ENCODE results near the gene ANKIB1. TPM values are rescaled to one million over a fixed set of nuclear protein-coding genes. Genes with fewer than 3 reads are reported as not detected.
A peak's percentile ranks its signal among the peaks of the same experiment; 100 is the strongest.
"Not testable (repeated sequence)": the region's sequence is repeated elsewhere in the genome, so short reads cannot be mapped to it uniquely, and the experiment has no call there.

ANKIB1 gene
- total RNA-seq, 1 donor from 2014 or later, result 52.1 TPM

GRCh38 chr7:92404170-92404614, 158.4 kb downstream of the ANKIB1 start:
- no peaks in the 10 kb centered on the region for H3K9me3 ChIP-seq (ENCODE audit: low read depth)
- no peaks in the 10 kb centered on the region for H4K20me1 ChIP-seq (ENCODE audit: low read depth)
- no peaks in the 10 kb centered on the region for H3K79me2 ChIP-seq (ENCODE audit: low read depth)
- Mint-ChIP-seq H3K4me1 (peaks cover 3% of the 10 kb centered on the region), H3K36me3 (peaks cover 2% of the 10 kb centered on the region), H3K27ac (no peak overlapping the region), H3K4me3 (no peak overlapping the region), H3K9me3 (no peaks in the 10 kb centered on the region), H3K27me3 (ENCODE audit: insufficient read depth, low read depth) (no peaks in the 10 kb centered on the region)
- DNase-seq (ENCODE audit: low spot score), result peak; percentile 43
- no peak overlapping the region for H3K4me3 ChIP-seq
- peak; percentile 36 for TF ChIP-seq CTCF (IDR thresholded peaks at IDR 0.05)
- TF ChIP-seq EZH2 (IDR thresholded peaks at IDR 0.05), result no peak
- no peak for TF ChIP-seq EZH2phosphoT487 (IDR thresholded peaks at IDR 0.05)
- peaks cover 26% of the 10 kb centered on the region for H3F3A ChIP-seq (ENCODE audit: low read depth)
- H3K36me3 ChIP-seq, result peaks cover 6% of the 10 kb centered on the region
- H3K27me3 ChIP-seq, result no peaks in the 10 kb centered on the region
- peaks cover 27% of the 10 kb centered on the region for H3K4me1 ChIP-seq
- H3K4me2 ChIP-seq, result no peak overlapping the region
- H2AFZ ChIP-seq (replicated peaks), result no peak overlapping the region
- no peak overlapping the region for H3K9ac ChIP-seq
- peak overlapping the region; percentile 19 for H3K27ac ChIP-seq

GRCh38 chr7:92409357-92409756, 163.6 kb downstream of the ANKIB1 start:
- Mint-ChIP-seq H3K36me3 (no peaks in the 10 kb centered on the region), H3K4me1 (peaks cover 3% of the 10 kb centered on the region), H3K4me3 (no peak overlapping the region), H3K9me3 (no peaks in the 10 kb centered on the region), H3K27me3 (ENCODE audit: insufficient read depth, low read depth) (peaks cover 5% of the 10 kb centered on the region), H3K27ac (no peak overlapping the region)
- no peaks in the 10 kb centered on the region for H3K79me2 ChIP-seq (ENCODE audit: low read depth)
- H3K4me3 ChIP-seq, result no peak overlapping the region
- H3K9ac ChIP-seq, result no peak overlapping the region
- H3K4me1 ChIP-seq, result peaks cover 11% of the 10 kb centered on the region
- TF ChIP-seq EZH2 (IDR thresholded peaks at IDR 0.05) (no peak), EZH2phosphoT487 (IDR thresholded peaks at IDR 0.05) (no peak), CTCF (IDR thresholded peaks at IDR 0.05) (no peak)
- DNase-seq (ENCODE audit: low spot score), result no peak
- peaks cover 4% of the 10 kb centered on the region for H3F3A ChIP-seq (ENCODE audit: low read depth)
- H4K20me1 ChIP-seq (ENCODE audit: low read depth), result no peaks in the 10 kb centered on the region
- H3K36me3 ChIP-seq, result no peaks in the 10 kb centered on the region
- H3K4me2 ChIP-seq, result no peak overlapping the region
- H2AFZ ChIP-seq (replicated peaks), result no peak overlapping the region
- H3K27ac ChIP-seq, result no peak overlapping the region
- no peaks in the 10 kb centered on the region for H3K27me3 ChIP-seq
- no peaks in the 10 kb centered on the region for H3K9me3 ChIP-seq (ENCODE audit: low read depth)

- H3K9me3 ChIP-seq (ENCODE audit: low read depth); H3K27ac ChIP-seq; H3K27me3 Mint-ChIP-seq (ENCODE audit: insufficient read depth, low read depth); H2AFZ ChIP-seq (replicated peaks); H3K27ac Mint-ChIP-seq; H4K20me1 ChIP-seq (ENCODE audit: low read depth); H3K4me3 ChIP-seq; H3F3A ChIP-seq (ENCODE audit: low read depth); H3K9ac ChIP-seq; H3K9me3 Mint-ChIP-seq; H3K36me3 ChIP-seq; H3K4me2 ChIP-seq; H3K36me3 Mint-ChIP-seq; H3K4me1 Mint-ChIP-seq; H3K27me3 ChIP-seq; H3K4me3 Mint-ChIP-seq; H3K79me2 ChIP-seq (ENCODE audit: low read depth); DNase-seq (ENCODE audit: low spot score): not testable (repeated sequence)
- H3K4me1 ChIP-seq, result peaks cover 11% of the 10 kb centered on the region
These were observed 164.4 kb downstream of the ANKIB1 start for GRCh38 chr7:92410162-92410561.

- peaks cover 5% of the 10 kb centered on the region for H3K27me3 Mint-ChIP-seq (ENCODE audit: insufficient read depth, low read depth)
- peaks cover 8% of the 10 kb centered on the region for H3K4me1 ChIP-seq
- no peaks in the 10 kb centered on the region for H3K9me3 ChIP-seq (ENCODE audit: low read depth)
- H3K79me2 ChIP-seq (ENCODE audit: low read depth), result no peaks in the 10 kb centered on the region
- H3K4me1 Mint-ChIP-seq, result peaks cover 2% of the 10 kb centered on the region
- DNase-seq (ENCODE audit: low spot score), result no peak
- H3K27me3 ChIP-seq, result no peaks in the 10 kb centered on the region
- H3K9me3 Mint-ChIP-seq, result no peaks in the 10 kb centered on the region
- H3K36me3 ChIP-seq, result no peaks in the 10 kb centered on the region
- H3K27ac ChIP-seq, result no peak overlapping the region
- H3K36me3 Mint-ChIP-seq, result no peaks in the 10 kb centered on the region
- H2AFZ ChIP-seq (replicated peaks), result no peak overlapping the region
- TF ChIP-seq EZH2phosphoT487 (IDR thresholded peaks at IDR 0.05) (no peak), EZH2 (IDR thresholded peaks at IDR 0.05) (no peak), CTCF (IDR thresholded peaks at IDR 0.05) (no peak)
- H3K9ac ChIP-seq, result no peak overlapping the region
- H3K4me3 ChIP-seq, result no peak overlapping the region
- no peak overlapping the region for H3K4me3 Mint-ChIP-seq
- H3F3A ChIP-seq (ENCODE audit: low read depth), result peaks cover 4% of the 10 kb centered on the region
- H3K27ac Mint-ChIP-seq, result no peak overlapping the region
- no peaks in the 10 kb centered on the region for H4K20me1 ChIP-seq (ENCODE audit: low read depth)
- H3K4me2 ChIP-seq, result no peak overlapping the region
These were observed 167.0 kb downstream of the ANKIB1 start for GRCh38 chr7:92412745-92413144.

Measured in neural progenitor cell (in vitro differentiated cells).